Mucosa of descending colon (tissue), 3 donors: Measurements from ENCODE around the gene KCNJ8. TPM values are rescaled to one million over a fixed set of nuclear protein-coding genes. Genes with fewer than 3 reads are reported as not detected.
A peak's percentile ranks its signal among the peaks of the same experiment; 100 is the strongest.

Experiments used
- ATAC-seq: fragments of 200-7000 bp; cut with Tn5 transposase; one replicate; pipeline ENCODE4 v1.9.1; 2020; ENCODE audit warnings: mild to moderate bottlenecking, moderate library complexity
- DNase-seq, 3 donors: peaks; one replicate each; pipeline ENCODE4 v3.0.0-alpha.2; 2020
- H3K36me3 ChIP-seq: fragments of 200-600 bp; one replicate; pipeline ENCODE4 v1.8.0; 2021; ENCODE audit warnings: low read depth, mild to moderate bottlenecking
- H3K4me1 ChIP-seq: fragments of 200-600 bp; one replicate; pipeline ENCODE4 v1.8.0; 2021; ENCODE audit warnings: low read depth, mild to moderate bottlenecking
- H3K4me3 ChIP-seq: fragments of 200-600 bp; one replicate; pipeline ENCODE4 v1.8.0; 2021; ENCODE audit warnings: mild to moderate bottlenecking
- H3K9me3 ChIP-seq: fragments of 200-600 bp; one replicate; pipeline ENCODE4 v1.8.0; 2021; ENCODE audit warnings: mild to moderate bottlenecking
- CTCF ChIP-seq: fragments of 200-600 bp; IDR thresholded peaks from one replicate; pipeline ENCODE4 v1.8.0; 2022; ENCODE audit warnings: antibody characterized with exemption, mild to moderate bottlenecking
- intact Hi-C, 2 donors: fragments of 100-400 bp; cut with DNase I in 1 of 2; cut with micrococcal nuclease in 1 of 2; formaldehyde crosslinking; loops; one replicate each; pipeline versions ENCODE4 v1.11.0 to v1.11.1; 2022; cut with DNase I, micrococcal nuclease
- long read RNA-seq, 2 donors: library from polyadenylated mRNA; unstranded; transcript quantifications; one replicate each; pipeline ENCODE4 v2.0.0, GENCODE V29; 2019 to 2021
- total RNA-seq, 3 donors: library from RNA; stranded (reverse); fragmentation: NEBNext Ultra II Directional in 2 of 3; extraction: Animal tissue kit (Norgen Biotek cat#: 25700) in 2 of 3; gene quantifications; one replicate each; pipeline versions ENCODE4 v1.2.1 to v1.2.4, GENCODE V29; 2021 to 2023
- donor health status: DM: no; HTN: no; CAD: no; lungs with moderate emphysema.
- donor health status: DM: no; HTN: no; CAD: no.
- donor health status: DM: no; HTN: yes; CAD: no.

The KCNJ8 gene
- 10 to 100 TPM in 1 of 3 donors, 1 to 10 TPM in 1, under 1 TPM in 1; 0.96 to 15.3 (median 1.8) TPM for total RNA-seq
- long read RNA-seq, donor 1, transcript KCNJ8-201 (3 exons, 2,389 nt): major isoform, 22 of 30 reads
- long read RNA-seq, donor 1, partial matches to known transcripts: 4 of 30 reads
- long read RNA-seq, donor 1, other reads (novel, unspliced or antisense): 4 of 30 reads
- long read RNA-seq, donor 2, partial matches to known transcripts: 1 of 4 reads
- long read RNA-seq, donor 2, other reads (novel, unspliced or antisense): 0 of 4 reads

GRCh38 chr12:21774358-21775132, at the start of gene KCNJ8:
KCNJ8 (minus strand) TSS chr12:21774706; CDS start chr12:21773616, 1,090 bp downstream.
- Histone ChIP-seq H3K36me3 (no peaks in the 10 kb centered on the region), H3K9me3 (no peaks in the 10 kb centered on the region), H3K4me3 (no peak within 1 kb of the TSS), H3K4me1 (peaks cover 4% of the 10 kb centered on the region)
- no peak for TF ChIP-seq CTCF
- intact Hi-C loops: no loop called here
- DNase-seq: peak; percentile 19 to 61 (median 37)
- ATAC-seq: peak; percentile 53

- H3K9me3 ChIP-seq: no peaks in the 10 kb centered on the region
- H3K4me3 ChIP-seq: no peak overlapping the region
- H3K4me1 ChIP-seq: no peaks in the 10 kb centered on the region
- intact Hi-C loops: no loop called here
- TF ChIP-seq CTCF: no peak
- DNase-seq: peak in 1 of 3 donors; percentile 50
- no peak for ATAC-seq
- no peaks in the 10 kb centered on the region for H3K36me3 ChIP-seq
These were observed 49.1 kb upstream of the KCNJ8 start for GRCh38 chr12:21823581-21823980.

DNA sequence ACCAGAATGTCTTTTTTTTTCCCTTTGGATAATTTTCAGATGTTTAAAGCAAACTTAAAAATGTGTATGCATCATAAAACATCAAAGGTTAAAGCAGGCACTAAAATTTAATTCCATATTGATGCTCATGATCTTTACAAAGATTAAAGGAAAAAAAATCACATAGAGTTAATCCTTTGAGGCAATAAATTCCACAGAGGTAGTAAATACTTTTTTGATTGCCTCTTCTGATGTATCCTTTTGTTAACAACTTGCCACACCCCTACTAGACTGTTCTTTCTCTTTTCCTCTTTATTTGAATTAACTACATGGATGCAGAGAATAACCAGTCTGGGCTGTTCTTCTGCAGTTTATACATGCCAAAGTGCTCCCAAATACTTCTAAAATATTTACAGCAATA, 45.2 kb upstream of the KCNJ8 start:
- ATAC-seq: peak; percentile 79
- Histone ChIP-seq H3K36me3 (no peaks in the 10 kb centered on the region), H3K9me3 (no peaks in the 10 kb centered on the region), H3K4me3 (no peak overlapping the region), H3K4me1 (no peaks in the 10 kb centered on the region)
- no peak for DNase-seq
- intact Hi-C loops: no loop called here
- no peak for TF ChIP-seq CTCF

DNA sequence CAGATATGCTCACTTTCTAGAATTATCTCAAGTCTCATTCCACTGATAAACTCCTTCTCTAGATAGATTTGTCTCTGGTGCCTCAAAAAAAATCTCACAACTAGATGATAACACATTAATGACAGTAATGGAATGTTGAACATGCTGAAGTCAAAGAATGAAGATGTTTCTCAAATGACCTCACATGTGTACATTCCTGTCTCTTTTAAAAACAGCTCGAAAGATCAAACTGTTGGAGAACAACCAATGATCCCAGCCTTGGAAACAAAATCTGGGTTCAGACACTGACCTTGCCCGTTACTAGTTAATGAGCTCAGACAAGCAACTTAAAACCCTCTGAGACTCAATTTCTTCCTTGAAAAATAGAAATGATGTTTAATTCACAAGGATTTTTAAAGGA, 44.7 kb upstream of the KCNJ8 start:
- intact Hi-C loops: no loop called here
- Histone ChIP-seq H3K36me3 (no peaks in the 10 kb centered on the region), H3K4me1 (no peaks in the 10 kb centered on the region), H3K4me3 (no peak overlapping the region), H3K9me3 (no peaks in the 10 kb centered on the region)
- ATAC-seq: no peak
- no peak for TF ChIP-seq CTCF
- DNase-seq: no peak

GRCh38 chr12:21818627-21819026, 44.1 kb upstream of the KCNJ8 start:
- DNase-seq (no peak), ATAC-seq (no peak)
- Histone ChIP-seq H3K4me1 (no peaks in the 10 kb centered on the region), H3K36me3 (no peaks in the 10 kb centered on the region), H3K4me3 (no peak overlapping the region), H3K9me3 (no peaks in the 10 kb centered on the region)
- intact Hi-C loops: no loop called here
- TF ChIP-seq CTCF: no peak
